MCF 10A (cell line): ENCODE data around the gene HJURP. TPM values are rescaled to one million over a fixed set of nuclear protein-coding genes. Genes with fewer than 3 reads are reported as not detected.

Experiments
- BruUV-seq: library from RNA; stranded (reverse); fragments of 400-500 nt; replicated peaks from 2 replicates; lab custom pipeline; 2021; lab: Mats Ljungman, UMichigan
- CTCF ChIA-PET: fragments of 300-600 bp; sonication (Branson Sonifier 250); formaldehyde crosslinking; extraction: SDS; loops from one replicate; lab custom pipeline; 2021; ENCODE audit warnings: antibody characterized with exemption, inconsistent platforms; lab: Yijun Ruan, JAX
- POLR2A ChIA-PET: fragments of 300-600, 350-650 bp; sonication (Branson Sonifier 250); formaldehyde crosslinking; extraction: SDS; loops from one replicate; lab custom pipeline; 2020; ENCODE audit warnings: antibody characterized with exemption, inconsistent platforms; lab: Yijun Ruan, JAX
- DNase-seq: peaks from one replicate; pipeline ENCODE4 v3.0.0-alpha.2; 2018; ENCODE audit not compliant: unreplicated experiment
- H3K27ac Mint-ChIP-seq: one replicate; pipeline ENCODE4 v1.8.0; 2022; ENCODE audit warnings: mild to moderate bottlenecking, low read depth, mixed read lengths; ENCODE audit not compliant: unreplicated experiment
- H3K27me3 Mint-ChIP-seq: one replicate; pipeline ENCODE4 v1.8.0; 2022; ENCODE audit warnings: mixed read lengths; ENCODE audit not compliant: insufficient read depth, unreplicated experiment
- H3K36me3 Mint-ChIP-seq: one replicate; pipeline ENCODE4 v1.8.0; 2022; ENCODE audit warnings: mild to moderate bottlenecking, moderate library complexity, mixed read lengths; ENCODE audit not compliant: insufficient read depth, unreplicated experiment
- H3K4me1 Mint-ChIP-seq: one replicate; pipeline ENCODE4 v1.8.0; 2022; ENCODE audit warnings: mixed read lengths; ENCODE audit not compliant: insufficient read depth, unreplicated experiment
- H3K4me3 Mint-ChIP-seq: one replicate; pipeline ENCODE4 v1.8.0; 2022; ENCODE audit warnings: mild to moderate bottlenecking, moderate library complexity, mixed read lengths; ENCODE audit not compliant: unreplicated experiment
- H3K9me3 Mint-ChIP-seq: one replicate; pipeline ENCODE4 v1.8.0; 2022; ENCODE audit warnings: mixed read lengths; ENCODE audit not compliant: unreplicated experiment
- intact Hi-C: fragments of 100-400 bp; cut with micrococcal nuclease; formaldehyde crosslinking; loops from 2 replicates; pipeline ENCODE4 v1.14.1; 2022
- total RNA-seq: library from RNA; stranded (reverse); gene quantifications from 2 replicates; pipeline ENCODE4 v1.2.3, GENCODE V29; 2022
- TF ChIP-seq, protein P1 (sequence below): fragments of 200-600 bp; IDR thresholded peaks from one replicate; pipeline ENCODE4 v1.8.0; 2022; ENCODE audit warnings: antibody characterized with exemption, mild to moderate bottlenecking; ENCODE audit not compliant: unreplicated experiment

Gene HJURP
- total RNA-seq, 1 experiment from 2014 or later: 29.3 TPM

DNA sequence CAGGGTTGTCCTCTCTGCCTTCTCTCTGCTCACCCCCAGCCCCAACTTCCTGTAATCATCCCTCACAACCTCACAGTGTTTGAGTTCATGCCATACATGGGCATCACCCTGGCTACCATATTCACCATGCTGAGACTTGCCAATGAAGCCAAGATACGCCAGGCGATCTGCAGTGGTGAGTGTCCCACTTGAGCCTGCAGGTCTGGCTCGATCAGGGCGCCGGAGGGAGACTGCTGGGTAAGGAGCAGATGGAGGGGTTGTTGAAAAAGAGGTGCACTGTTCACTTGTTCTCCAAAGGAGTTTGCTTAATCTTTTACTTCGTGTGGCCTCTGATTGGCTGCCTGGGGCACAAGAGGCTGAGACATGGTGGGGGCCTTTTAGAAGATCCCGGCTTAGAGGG lies 61.6 kb downstream of the HJURP start:
- ChIA-PET POLR2A (interaction anchor here (0.5 kb wide), 1 partner anchor 59 kb away, joined by 3 read pairs; no protein-coding TSS in a partner anchor), CTCF (no interaction called here)
- Mint-ChIP-seq H3K9me3 (peaks cover 6% of the 10 kb centered on the region), H3K4me3 (no peak overlapping the region), H3K27ac (no peak overlapping the region), H3K27me3 (no peaks in the 10 kb centered on the region), H3K36me3 (no peaks in the 10 kb centered on the region), H3K4me1 (no peaks in the 10 kb centered on the region)
- no peak for DNase-seq
- BruUV-seq: no TSS peak
- intact Hi-C loops: no loop called here
- TF ChIP-seq, protein P1, sequence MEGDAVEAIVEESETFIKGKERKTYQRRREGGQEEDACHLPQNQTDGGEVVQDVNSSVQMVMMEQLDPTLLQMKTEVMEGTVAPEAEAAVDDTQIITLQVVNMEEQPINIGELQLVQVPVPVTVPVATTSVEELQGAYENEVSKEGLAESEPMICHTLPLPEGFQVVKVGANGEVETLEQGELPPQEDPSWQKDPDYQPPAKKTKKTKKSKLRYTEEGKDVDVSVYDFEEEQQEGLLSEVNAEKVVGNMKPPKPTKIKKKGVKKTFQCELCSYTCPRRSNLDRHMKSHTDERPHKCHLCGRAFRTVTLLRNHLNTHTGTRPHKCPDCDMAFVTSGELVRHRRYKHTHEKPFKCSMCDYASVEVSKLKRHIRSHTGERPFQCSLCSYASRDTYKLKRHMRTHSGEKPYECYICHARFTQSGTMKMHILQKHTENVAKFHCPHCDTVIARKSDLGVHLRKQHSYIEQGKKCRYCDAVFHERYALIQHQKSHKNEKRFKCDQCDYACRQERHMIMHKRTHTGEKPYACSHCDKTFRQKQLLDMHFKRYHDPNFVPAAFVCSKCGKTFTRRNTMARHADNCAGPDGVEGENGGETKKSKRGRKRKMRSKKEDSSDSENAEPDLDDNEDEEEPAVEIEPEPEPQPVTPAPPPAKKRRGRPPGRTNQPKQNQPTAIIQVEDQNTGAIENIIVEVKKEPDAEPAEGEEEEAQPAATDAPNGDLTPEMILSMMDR: no peak

DNA sequence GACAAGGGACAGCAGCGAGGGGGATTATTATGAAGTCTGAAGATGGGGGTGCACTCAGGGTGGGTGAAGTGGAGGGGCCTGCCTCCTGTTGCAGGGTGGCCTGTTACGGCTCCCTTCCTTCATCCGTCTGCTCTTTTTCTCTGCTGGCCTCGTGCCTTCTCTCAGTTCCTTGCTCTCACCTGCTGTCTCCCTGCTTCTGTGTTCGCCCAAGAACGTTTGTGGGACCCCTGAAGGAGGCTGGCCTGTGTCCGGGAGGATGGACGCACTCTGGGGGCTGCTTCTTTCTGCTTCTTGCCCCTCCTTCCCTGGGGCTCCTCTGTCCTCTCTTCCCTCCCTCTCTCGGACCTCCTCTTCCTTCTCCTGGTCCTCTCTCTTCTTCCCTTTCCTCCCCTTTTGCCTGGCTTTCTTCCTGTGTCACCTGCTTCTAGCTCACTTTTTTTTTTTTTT lies 62.4 kb downstream of the HJURP start:
- no peaks in the 10 kb centered on the region for H3K4me1 Mint-ChIP-seq
- ChIA-PET CTCF (interaction anchor here (0.6 kb wide), 1 partner anchor 183 kb away, joined by 4 read pairs; no protein-coding TSS in a partner anchor), POLR2A (interaction anchor here (0.5 kb wide), 1 partner anchor 59 kb away, joined by 3 read pairs; no protein-coding TSS in a partner anchor)
- no peak overlapping the region for H3K4me3 Mint-ChIP-seq
- intact Hi-C loops: no loop called here
- H3K36me3 Mint-ChIP-seq: no peaks in the 10 kb centered on the region
- BruUV-seq: no TSS peak
- no peak for DNase-seq
- peaks cover 6% of the 10 kb centered on the region for H3K9me3 Mint-ChIP-seq
- no peaks in the 10 kb centered on the region for H3K27me3 Mint-ChIP-seq
- TF ChIP-seq, protein P1: no peak
- H3K27ac Mint-ChIP-seq: no peak overlapping the region

DNA sequence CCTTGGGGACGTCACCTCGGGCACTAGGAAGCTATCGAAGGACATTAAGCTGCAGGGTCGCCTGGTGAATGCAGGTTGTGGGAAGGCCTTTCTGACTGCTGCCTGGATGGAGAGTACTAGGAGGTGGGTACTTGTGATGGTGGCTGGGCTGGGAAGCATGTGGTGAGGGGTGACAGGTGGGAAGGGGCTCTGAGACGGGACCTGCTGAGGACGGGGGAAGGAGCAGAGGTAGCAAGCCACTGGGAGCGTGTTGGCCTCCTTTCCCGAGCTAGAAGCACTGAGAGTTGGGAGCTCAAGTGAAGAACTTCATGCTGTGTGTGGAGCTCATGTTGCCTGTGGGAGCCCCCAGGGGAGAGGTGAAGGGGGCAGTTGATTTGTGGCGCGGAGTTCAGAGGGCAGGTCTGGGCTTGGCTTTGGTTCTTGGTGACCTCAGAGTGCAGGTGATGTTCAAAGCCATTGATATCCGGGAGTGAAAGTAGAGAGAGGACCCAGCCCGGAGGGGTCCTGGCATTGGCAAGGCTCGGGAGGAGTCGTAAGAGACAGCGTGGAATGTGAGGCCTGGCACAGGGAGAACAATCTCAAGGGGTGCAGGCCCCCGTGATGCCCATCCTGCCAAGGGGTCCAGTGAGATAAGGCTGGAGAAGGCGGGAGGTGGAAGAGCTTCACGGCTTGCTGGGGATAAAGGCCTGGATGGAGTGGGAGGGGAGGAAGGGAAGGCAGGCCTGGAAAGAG lies 63.0 kb downstream of the HJURP start:
- ChIA-PET CTCF (interaction anchor here (0.6 kb wide), 1 partner anchor 184 kb away, joined by 4 read pairs; no protein-coding TSS in a partner anchor), POLR2A (no interaction called here)
- Mint-ChIP-seq H3K4me3 (no peak overlapping the region), H3K4me1 (no peaks in the 10 kb centered on the region), H3K27me3 (no peaks in the 10 kb centered on the region), H3K36me3 (no peaks in the 10 kb centered on the region), H3K9me3 (peaks cover 6% of the 10 kb centered on the region), H3K27ac (no peak overlapping the region)
- DNase-seq: no peak
- BruUV-seq: no TSS peak
- intact Hi-C loops: no loop called here
- TF ChIP-seq, protein P1: no peak

GRCh38 chr2:233789554-233789953 lies 64.8 kb downstream of the HJURP start:
- POLR2A ChIA-PET: no interaction called here
- intact Hi-C loops: no loop called here
- Mint-ChIP-seq H3K4me1 (no peaks in the 10 kb centered on the region), H3K27ac (no peak overlapping the region), H3K36me3 (no peaks in the 10 kb centered on the region), H3K27me3 (no peaks in the 10 kb centered on the region), H3K9me3 (peaks cover 13% of the 10 kb centered on the region), H3K4me3 (no peak overlapping the region)
- no TSS peak for BruUV-seq
- TF ChIP-seq, protein P1: no peak
- CTCF ChIA-PET: no interaction called here
- no peak for DNase-seq

Other genes with a start within 250 kb of the HJURP start
- gene UGT1A8, start 236.9 kb downstream of the HJURP start, total RNA-seq: not detected in 2 replicates
- gene UGT1A10, start 218.1 kb downstream of the HJURP start, total RNA-seq: not detected in 2 replicates
- not detected in 2 replicates for gene UGT1A9, start 182.6 kb downstream of the HJURP start, total RNA-seq
- not detected in 2 replicates for gene UGT1A7, start 172.6 kb downstream of the HJURP start, total RNA-seq
- 0.79 TPM in 1 of 2 replicates, not detected in the other for gene UGT1A6, start 161.6 kb downstream of the HJURP start, total RNA-seq
- gene UGT1A5, start 141.6 kb downstream of the HJURP start, total RNA-seq: not detected in 2 replicates
- 0.12 TPM in 1 of 2 replicates, not detected in the other for gene UGT1A4, start 135.8 kb downstream of the HJURP start, total RNA-seq
- gene UGT1A3, start 125.5 kb downstream of the HJURP start, total RNA-seq: not detected in 2 replicates
- not detected in 2 replicates for gene UGT1A1, start 94.3 kb downstream of the HJURP start, total RNA-seq
- not detected in 2 replicates for gene MROH2A, start 76.2 kb downstream of the HJURP start, total RNA-seq
- not detected in 2 replicates for gene TRPM8, start 62.8 kb upstream of the HJURP start, total RNA-seq
- not detected in 2 replicates for gene SPP2, start 196.2 kb upstream of the HJURP start, total RNA-seq